Mesenchymal stem cell (in vitro differentiated cells and primary cell): Measurements from ENCODE around the gene GULP1.

Experiments used
- DNase-seq: peaks from one replicate; pipeline ENCODE4 v3.0.0-alpha.2; 2013
- H2AFZ ChIP-seq: one replicate; pipeline ENCODE4 v1.6.1; 2013; ENCODE audit warnings: low read depth, mild to moderate bottlenecking, control low read depth, inconsistent platforms, low read length, moderate library complexity
- H2AK5ac ChIP-seq: 2 replicates; pipeline ENCODE4 v1.6.1; 2013; ENCODE audit warnings: low read length, moderate library complexity, mild to moderate bottlenecking, inconsistent platforms; ENCODE audit not compliant: severe bottlenecking
- H2BK120ac ChIP-seq: one replicate; pipeline ENCODE4 v1.6.1; 2013; ENCODE audit warnings: low read depth, mild to moderate bottlenecking, inconsistent platforms, low read length, moderate library complexity
- H2BK12ac ChIP-seq, 2 experiments: one replicate each; pipeline ENCODE4 v1.6.1; 2013; ENCODE audit warnings: inconsistent platforms in 2 of 2, low read length in 2 of 2, mild to moderate bottlenecking in 2 of 2, moderate library complexity in 2 of 2, control low read depth in 1 of 2
- H2BK15ac ChIP-seq: one replicate; pipeline ENCODE4 v1.6.1; 2013; ENCODE audit warnings: mild to moderate bottlenecking, low read depth, inconsistent platforms; ENCODE audit not compliant: poor library complexity, severe bottlenecking
- H2BK5ac ChIP-seq: 2 replicates; pipeline ENCODE4 v1.6.1; 2013; ENCODE audit warnings: low read depth, mild to moderate bottlenecking, low read length, control low read depth, inconsistent platforms; ENCODE audit not compliant: poor library complexity, severe bottlenecking
- H3K14ac ChIP-seq, 2 experiments: one replicate each; pipeline ENCODE4 v1.6.1; 2013; ENCODE audit warnings: inconsistent platforms in 2 of 2, low read length in 2 of 2, control low read depth in 1 of 2, mild to moderate bottlenecking in 1 of 2, moderate library complexity in 1 of 2
- H3K18ac ChIP-seq, 2 experiments: one replicate each; pipeline ENCODE4 v1.6.1; 2013; ENCODE audit warnings: inconsistent platforms in 2 of 2, low read length in 2 of 2, control low read depth in 1 of 2, low read depth in 1 of 2, mild to moderate bottlenecking in 1 of 2
- H3K23ac ChIP-seq, 2 experiments: one replicate each; pipeline ENCODE4 v1.6.1; 2013; ENCODE audit warnings: inconsistent platforms in 2 of 2, low read length in 2 of 2, mild to moderate bottlenecking in 2 of 2, moderate library complexity in 2 of 2, control low read depth in 1 of 2
- H3K27ac ChIP-seq: 2 replicates; pipeline ENCODE4 v1.5.1; 2013; ENCODE audit warnings: mild to moderate bottlenecking, moderate library complexity, low read length, control low read depth, inconsistent platforms; ENCODE audit not compliant: poor library complexity, severe bottlenecking
- H3K27me3 ChIP-seq, 2 experiments: 2 replicates each; pipeline versions ENCODE4 v1.6.1 to v1.7.0; 2013; ENCODE audit warnings: low read length in 2 of 2, mild to moderate bottlenecking in 2 of 2, moderate library complexity in 2 of 2, control low read depth in 1 of 2, inconsistent platforms in 1 of 2; ENCODE audit not compliant: control insufficient read depth in 1 of 2, insufficient read depth in 1 of 2
- H3K36me3 ChIP-seq, 2 experiments: 2 replicates each; pipeline versions ENCODE4 v1.6.1 to v1.7.0; 2013; ENCODE audit warnings: low read length in 2 of 2, control low read depth in 1 of 2, inconsistent platforms in 1 of 2, low read depth in 1 of 2, mild to moderate bottlenecking in 1 of 2; ENCODE audit not compliant: insufficient read depth in 2 of 2, control insufficient read depth in 1 of 2
- H3K4ac ChIP-seq, 2 experiments: one replicate each; pipeline ENCODE4 v1.6.1; 2013; ENCODE audit warnings: inconsistent platforms in 2 of 2, low read length in 2 of 2, mild to moderate bottlenecking in 2 of 2, moderate library complexity in 2 of 2, control low read depth in 1 of 2, low read depth in 1 of 2
- H3K4me1 ChIP-seq: 2 replicates; pipeline ENCODE4 v1.6.1; 2013; ENCODE audit warnings: low read depth, low read length, control low read depth; ENCODE audit not compliant: control insufficient read depth, insufficient read depth
- H3K4me2 ChIP-seq: 2 replicates; pipeline ENCODE4 v1.6.1; 2013; ENCODE audit warnings: low read length, mild to moderate bottlenecking, inconsistent platforms; ENCODE audit not compliant: poor library complexity, severe bottlenecking
- H3K4me3 ChIP-seq, 2 experiments: 2 replicates each; pipeline versions ENCODE4 v1.5.1 to v1.7.0; 2013; ENCODE audit warnings: low read length in 2 of 2, mild to moderate bottlenecking in 2 of 2, control low read depth in 1 of 2, low read depth in 1 of 2; ENCODE audit not compliant: insufficient read depth in 1 of 2
- H3K79me1 ChIP-seq: replicated peaks from 2 replicates; pipeline ENCODE4 v1.6.1; 2013; ENCODE audit warnings: mild to moderate bottlenecking, control low read depth, low read length, inconsistent platforms; ENCODE audit not compliant: poor library complexity, severe bottlenecking
- H3K9ac ChIP-seq: 2 replicates; pipeline ENCODE4 v1.7.0; 2013; ENCODE audit warnings: mild to moderate bottlenecking, low read length, moderate library complexity
- H3K9me3 ChIP-seq: 2 replicates; pipeline ENCODE4 v1.7.0; 2013; ENCODE audit warnings: mild to moderate bottlenecking, low read length; ENCODE audit not compliant: control insufficient read depth
- H4K8ac ChIP-seq: one replicate; pipeline ENCODE4 v1.6.1; 2013; ENCODE audit warnings: inconsistent platforms, mild to moderate bottlenecking, low read length, moderate library complexity
- H4K91ac ChIP-seq: one replicate; pipeline ENCODE4 v1.6.1; 2013; ENCODE audit warnings: mild to moderate bottlenecking, low read length, inconsistent platforms
- WGBS: methylation state at CpG from one replicate; pipeline ENCODE4 v1.1.7; 2013; ENCODE audit warnings: mixed read lengths; 5-methylcytosine and 5-hydroxymethylcytosine counted together

Gene GULP1

DNA sequence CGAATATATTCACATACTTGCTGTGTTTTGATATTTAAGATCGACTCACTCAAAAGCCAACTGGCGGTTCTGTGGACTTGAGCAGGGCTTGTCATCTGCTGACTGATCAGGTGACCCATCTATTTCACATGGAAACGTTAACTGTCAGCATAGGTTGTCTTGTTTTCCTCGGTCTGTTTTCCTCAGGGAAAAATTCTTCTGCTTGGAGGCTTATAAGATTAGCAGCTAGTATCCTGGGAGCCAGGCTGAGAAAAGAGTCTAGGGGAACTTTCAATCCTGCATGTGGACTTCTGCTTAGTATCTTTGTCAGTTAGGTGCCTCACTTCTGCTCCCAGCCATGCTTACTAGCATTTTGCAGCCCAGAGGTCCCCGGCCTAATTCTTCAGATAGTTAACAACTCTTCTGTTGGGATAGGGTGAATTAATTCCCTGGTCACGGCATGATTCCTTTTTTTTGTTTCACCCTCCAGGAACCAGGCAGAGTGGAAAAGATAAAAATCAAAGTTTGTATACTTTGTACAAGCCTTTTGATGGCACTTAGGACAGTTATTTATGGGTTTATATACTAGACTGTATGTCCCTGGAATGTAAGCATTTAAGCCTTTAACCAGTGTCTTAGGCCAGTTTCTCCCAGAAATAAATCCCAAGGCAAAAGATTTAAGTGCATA is 226.0 kb downstream of the GULP1 start:
- H3K9me3 ChIP-seq = no peaks in the 10 kb centered on the region
- peak overlapping the region; percentile 49 for H2BK120ac ChIP-seq
- H3K4me1 ChIP-seq = peaks cover 1% of the 10 kb centered on the region
- peaks cover 20% of the 10 kb centered on the region for H3K79me1 ChIP-seq
- no peak overlapping the region for H2BK15ac ChIP-seq
- H2AFZ ChIP-seq = no peak overlapping the region
- H3K23ac ChIP-seq = no peak overlapping the region
- no peak overlapping the region for H3K4me2 ChIP-seq
- peak overlapping the region; percentile 15 to 84 for H2BK12ac ChIP-seq
- H3K27me3 ChIP-seq = no peaks in the 10 kb centered on the region
- H3K4ac ChIP-seq = no peak overlapping the region
- H3K36me3 ChIP-seq = no peaks in the 10 kb centered on the region
- no peak overlapping the region for H3K4me3 ChIP-seq
- DNase-seq = peak; percentile 83
- H2AK5ac ChIP-seq = no peak overlapping the region
- H3K27ac ChIP-seq = no peak overlapping the region
- H3K9ac ChIP-seq = no peak overlapping the region
- H2BK5ac ChIP-seq = no peak overlapping the region
- H3K14ac ChIP-seq = no peak overlapping the region
- H4K8ac ChIP-seq = no peak overlapping the region
- 22% methylated on average over 7 of the region's 7 CpGs for WGBS
- peak overlapping the region in 1 of 2 experiments; percentile 94 for H3K18ac ChIP-seq
- H4K91ac ChIP-seq = peak overlapping the region; percentile 50

DNA sequence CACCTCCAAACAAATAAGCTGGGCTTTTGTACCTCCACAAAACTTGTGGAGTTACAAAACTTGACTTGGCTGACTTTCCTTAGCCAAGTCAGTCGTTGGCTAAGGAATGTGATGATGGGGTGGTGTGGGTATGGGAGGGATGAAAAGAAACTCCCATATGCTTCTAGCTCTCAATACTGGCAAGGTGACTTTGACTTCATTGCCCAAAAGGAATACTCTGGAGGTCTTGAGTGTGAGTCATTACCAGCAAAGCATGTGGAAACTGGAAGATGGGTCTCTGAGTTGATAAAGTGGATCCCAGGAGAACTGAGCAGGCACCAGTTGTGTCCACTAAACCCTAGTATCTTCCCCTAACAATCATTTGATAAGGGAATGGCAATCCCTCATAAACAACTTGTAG is 226.7 kb downstream of the GULP1 start:
- H2AFZ ChIP-seq = no peak overlapping the region
- H3K18ac ChIP-seq = peak overlapping the region; percentile 58 to 90
- H2BK120ac ChIP-seq = peak overlapping the region; percentile 11
- H3K4me3 ChIP-seq = no peak overlapping the region
- no peak overlapping the region for H3K27ac ChIP-seq
- no peaks in the 10 kb centered on the region for H3K36me3 ChIP-seq
- H3K4me2 ChIP-seq = no peak overlapping the region
- peak overlapping the region in 1 of 2 experiments; percentile 49 for H2BK12ac ChIP-seq
- peak overlapping the region; percentile 93 for H4K91ac ChIP-seq
- H3K4ac ChIP-seq = no peak overlapping the region
- peaks cover 1% of the 10 kb centered on the region for H3K4me1 ChIP-seq
- no peak overlapping the region for H2BK15ac ChIP-seq
- no peak overlapping the region for H2AK5ac ChIP-seq
- peak; percentile 75 for DNase-seq
- H4K8ac ChIP-seq = peak overlapping the region; percentile 64
- H3K23ac ChIP-seq = no peak overlapping the region
- peaks cover 20% of the 10 kb centered on the region for H3K79me1 ChIP-seq
- no peak overlapping the region for H3K14ac ChIP-seq
- no peak overlapping the region for H2BK5ac ChIP-seq
- no peak overlapping the region for H3K9ac ChIP-seq
- no peaks in the 10 kb centered on the region for H3K9me3 ChIP-seq
- 20% methylated on average over 1 of the region's 1 CpG for WGBS
- H3K27me3 ChIP-seq = no peaks in the 10 kb centered on the region

- Histone ChIP-seq H2BK120ac (no peak overlapping the region), H3K4me1 (no peaks in the 10 kb centered on the region), H3K14ac (no peak overlapping the region), H3K23ac (no peak overlapping the region), H3K27ac (no peak overlapping the region), H3K79me1 (peaks cover 18% of the 10 kb centered on the region), H3K9ac (no peak overlapping the region), H4K8ac (no peak overlapping the region), H2BK15ac (no peak overlapping the region), H2BK5ac (no peak overlapping the region), H3K18ac (no peak overlapping the region), H3K36me3 (no peaks in the 10 kb centered on the region), H3K4me3 (no peak overlapping the region), H3K4me2 (no peak overlapping the region), H2AFZ (no peak overlapping the region), H3K9me3 (no peaks in the 10 kb centered on the region), H4K91ac (no peak overlapping the region), H3K4ac (no peak overlapping the region), H2BK12ac (no peak overlapping the region), H3K27me3 (no peaks in the 10 kb centered on the region), H2AK5ac (no peak overlapping the region)
- DNase-seq = no peak
These were observed 227.5 kb downstream of the GULP1 start for GRCh38 chr2:188519136-188519535.

DNA sequence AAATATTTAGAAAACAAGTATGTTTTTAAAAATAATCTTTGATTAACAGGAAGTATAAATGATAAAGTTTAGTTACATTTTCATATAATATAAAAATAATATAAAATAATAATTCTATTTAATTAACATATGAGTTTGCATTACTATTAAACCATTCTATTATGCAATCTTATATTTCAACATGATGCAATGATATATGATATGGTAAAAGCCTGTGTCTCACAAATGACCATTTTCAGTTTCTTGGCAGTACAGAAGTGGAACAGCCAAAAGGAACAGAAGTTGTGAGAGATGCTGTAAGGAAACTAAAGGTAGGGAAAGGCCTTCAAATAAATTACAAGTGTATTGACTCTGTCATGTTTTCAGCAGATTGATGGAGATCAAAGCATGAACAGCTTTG is 230.8 kb downstream of the GULP1 start:
- H2AK5ac ChIP-seq = no peak overlapping the region

More for the DNA sequence above, 230.8 kb downstream of the GULP1 start:
- Histone ChIP-seq H2BK5ac (no peak overlapping the region), H2BK15ac (no peak overlapping the region), H2BK12ac (no peak overlapping the region), H3K4ac (no peak overlapping the region), H3K14ac (no peak overlapping the region), H4K8ac (no peak overlapping the region), H3K27ac (no peak overlapping the region), H3K27me3 (no peaks in the 10 kb centered on the region), H3K9me3 (no peaks in the 10 kb centered on the region), H4K91ac (no peak overlapping the region), H2AFZ (no peak overlapping the region), H3K4me3 (no peak overlapping the region), H3K4me2 (no peak overlapping the region), H2BK120ac (no peak overlapping the region), H3K36me3 (no peaks in the 10 kb centered on the region), H3K23ac (no peak overlapping the region), H3K79me1 (peaks cover 15% of the 10 kb centered on the region), H3K4me1 (no peaks in the 10 kb centered on the region), H3K18ac (no peak overlapping the region), H3K9ac (no peak overlapping the region)
- no peak for DNase-seq
